IPS DF 4.7 (cell line): ENCODE results near the gene EYS.

Source experiments
- DNase-seq: peaks from one replicate; pipeline ENCODE4 v3.0.0-alpha.2; 2013; ENCODE audit warnings: low spot score; ENCODE audit errors: extremely low read depth

EYS gene

DNA sequence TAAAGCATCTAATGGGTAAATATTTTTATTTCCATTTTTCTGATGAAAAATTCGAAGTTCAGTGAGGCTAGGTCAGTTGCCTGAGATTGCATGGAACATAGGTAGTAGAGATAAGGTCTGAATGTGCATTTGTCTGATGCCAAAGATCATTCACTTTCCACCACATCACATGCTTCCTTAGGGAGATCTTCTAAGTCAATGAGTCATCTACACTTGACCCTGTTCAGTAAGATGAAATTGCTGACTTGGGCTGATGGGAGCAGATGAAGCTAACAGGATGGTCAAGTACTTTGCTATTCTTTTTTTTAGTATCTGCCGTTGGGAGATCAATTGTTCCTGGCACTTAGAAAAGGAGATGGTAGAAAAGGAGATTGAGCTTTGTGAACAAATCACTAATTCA is 1560.2 kb downstream of the EYS start:
- no peak for DNase-seq

DNA sequence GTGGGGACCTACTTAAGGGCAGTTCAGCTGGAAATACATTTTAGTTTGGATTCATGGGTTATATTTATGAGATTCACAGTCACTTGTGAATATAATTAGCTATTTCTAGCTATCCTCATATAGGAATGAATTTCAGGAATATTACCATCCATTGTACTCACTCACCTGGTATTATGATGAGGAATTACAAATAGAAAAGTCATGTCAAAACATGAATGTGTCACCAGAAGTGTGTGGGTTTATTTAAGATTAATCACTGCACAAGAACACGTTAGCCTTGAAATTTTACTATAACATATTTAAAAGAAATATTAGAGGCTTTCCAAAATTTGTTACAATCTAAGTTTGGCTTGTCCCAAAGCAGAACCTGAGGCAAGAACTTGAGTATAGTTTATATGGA is 1560.9 kb downstream of the EYS start:
- no peak for DNase-seq

DNA sequence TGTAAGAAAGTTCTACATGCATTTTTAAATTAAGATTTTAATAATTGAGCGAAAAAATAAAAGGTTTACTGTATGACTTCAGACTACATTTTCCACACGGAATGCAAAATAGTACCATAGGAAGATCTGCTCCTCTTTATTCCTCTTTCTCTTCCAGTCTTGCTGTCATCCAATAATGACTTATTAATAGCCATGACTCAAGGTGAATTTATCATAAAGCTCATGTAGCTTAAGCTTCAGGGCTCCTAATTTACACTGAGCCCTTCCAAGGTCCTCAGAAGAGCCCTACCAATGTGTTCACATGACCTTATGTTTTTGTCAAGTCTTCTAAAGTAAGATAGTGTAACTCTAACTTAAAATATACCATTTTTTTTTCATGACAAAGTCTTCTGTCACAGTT is 1561.4 kb downstream of the EYS start:
- DNase-seq: no peak

DNA sequence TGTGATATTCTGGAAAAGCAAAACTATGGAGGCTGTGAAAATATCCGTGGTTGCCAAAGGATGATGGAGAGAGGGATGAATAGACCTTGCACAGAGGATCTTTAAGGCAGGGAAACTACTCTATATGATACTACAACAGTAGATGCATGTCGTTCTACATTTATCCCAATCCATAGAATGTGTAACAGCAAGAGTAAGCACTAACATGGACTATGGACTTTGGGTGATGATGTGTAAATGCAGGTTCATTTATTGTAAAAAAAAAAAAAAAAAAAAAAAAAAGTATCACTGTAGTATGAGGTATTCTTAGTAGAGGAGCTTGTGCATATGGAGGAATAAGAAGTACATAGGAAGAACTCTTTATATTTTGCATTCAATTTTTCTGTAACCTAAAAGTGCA is 1563.9 kb downstream of the EYS start:
- no peak for DNase-seq

DNA sequence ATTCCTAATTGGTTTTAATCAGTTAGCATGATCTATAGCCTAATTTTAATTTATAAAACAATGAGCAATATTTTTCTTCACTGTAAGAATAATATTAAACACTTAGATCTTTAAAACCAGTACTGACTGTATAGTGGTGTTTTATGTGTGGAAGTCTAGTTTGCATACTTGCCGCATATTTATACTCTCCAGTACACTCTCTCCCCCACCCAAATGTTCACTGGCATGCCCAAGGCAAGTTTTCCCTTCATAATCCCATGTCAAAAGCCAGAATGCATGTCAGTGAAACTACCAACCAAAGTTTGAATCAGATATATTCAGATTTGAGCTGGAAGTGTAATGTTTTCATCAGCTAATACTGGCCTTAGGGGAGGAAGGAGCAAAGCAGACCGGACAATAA is 1565.3 kb downstream of the EYS start:
- DNase-seq: no peak

DNA sequence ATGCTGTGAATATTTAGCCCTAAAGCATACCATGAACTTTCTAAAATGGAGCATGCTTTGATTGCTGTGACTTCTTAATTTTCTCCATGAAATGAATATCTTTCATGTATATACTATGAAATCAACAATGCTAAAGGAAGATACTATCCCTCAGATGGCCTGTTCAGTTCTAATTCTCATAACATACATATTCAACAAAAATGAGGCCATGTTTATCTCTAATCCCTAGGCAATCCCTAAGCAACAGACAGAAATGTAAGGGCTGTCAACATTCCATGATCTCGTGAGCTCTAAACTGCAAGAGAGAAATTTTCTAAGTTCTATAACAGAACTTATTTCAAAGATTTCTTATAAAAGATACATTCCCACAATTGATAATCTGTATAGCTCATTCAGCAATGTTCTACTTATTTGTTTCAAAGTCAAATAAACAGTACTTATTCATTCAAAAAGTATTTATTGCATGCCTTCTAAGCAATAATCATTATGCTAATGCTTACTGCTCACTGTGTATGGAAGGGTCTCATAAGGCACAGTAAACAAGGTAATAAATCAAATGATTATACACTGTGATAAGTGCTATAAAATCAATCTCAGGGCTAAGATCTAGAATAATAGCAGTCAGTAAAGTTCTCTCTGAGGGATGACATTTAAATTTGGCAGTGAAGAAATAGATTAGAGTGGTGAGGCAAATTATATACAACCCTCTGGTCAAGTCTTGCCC is 1578.6 kb downstream of the EYS start:
- DNase-seq: no peak

DNA sequence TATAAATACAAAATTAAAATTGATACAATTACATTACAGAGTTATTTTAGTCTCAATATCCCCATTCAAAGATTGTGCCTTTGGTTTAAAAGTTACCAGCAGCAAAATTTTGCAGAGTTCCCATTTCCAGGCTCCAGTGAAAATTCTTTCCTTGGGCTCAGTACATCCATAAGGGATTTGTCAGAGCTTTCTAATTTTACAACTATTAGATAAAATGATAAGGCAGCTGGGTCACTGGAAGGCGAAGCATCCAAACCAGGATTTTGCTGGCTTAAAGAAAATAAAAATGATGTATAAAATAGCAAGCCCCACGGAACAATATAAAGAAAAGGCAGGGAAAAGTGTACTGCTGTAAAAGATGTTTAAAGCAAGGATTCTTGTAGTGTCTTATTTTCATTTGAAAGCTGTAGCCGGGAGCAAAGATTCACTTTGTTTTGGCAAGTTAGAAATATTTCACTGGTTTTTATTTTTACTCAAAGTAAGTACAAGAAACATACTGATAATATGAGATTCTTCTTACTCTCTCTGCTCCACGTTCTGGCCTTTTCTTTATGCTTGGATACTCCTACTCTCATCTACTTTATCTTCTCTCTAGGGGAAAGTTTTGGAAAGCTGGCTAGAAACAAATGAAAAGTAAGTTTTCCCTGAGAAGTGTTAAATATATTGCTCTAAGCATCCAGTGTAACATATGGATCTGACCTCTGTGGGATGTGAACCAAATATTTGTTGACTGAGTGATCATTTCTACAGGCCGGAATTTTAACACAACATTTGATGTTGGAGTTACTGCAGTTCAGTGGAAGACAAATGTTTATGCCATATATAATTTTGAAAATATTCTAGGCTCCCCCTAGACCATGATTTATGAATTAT is 1583.0 kb downstream of the EYS start:
- DNase-seq: no peak

DNA sequence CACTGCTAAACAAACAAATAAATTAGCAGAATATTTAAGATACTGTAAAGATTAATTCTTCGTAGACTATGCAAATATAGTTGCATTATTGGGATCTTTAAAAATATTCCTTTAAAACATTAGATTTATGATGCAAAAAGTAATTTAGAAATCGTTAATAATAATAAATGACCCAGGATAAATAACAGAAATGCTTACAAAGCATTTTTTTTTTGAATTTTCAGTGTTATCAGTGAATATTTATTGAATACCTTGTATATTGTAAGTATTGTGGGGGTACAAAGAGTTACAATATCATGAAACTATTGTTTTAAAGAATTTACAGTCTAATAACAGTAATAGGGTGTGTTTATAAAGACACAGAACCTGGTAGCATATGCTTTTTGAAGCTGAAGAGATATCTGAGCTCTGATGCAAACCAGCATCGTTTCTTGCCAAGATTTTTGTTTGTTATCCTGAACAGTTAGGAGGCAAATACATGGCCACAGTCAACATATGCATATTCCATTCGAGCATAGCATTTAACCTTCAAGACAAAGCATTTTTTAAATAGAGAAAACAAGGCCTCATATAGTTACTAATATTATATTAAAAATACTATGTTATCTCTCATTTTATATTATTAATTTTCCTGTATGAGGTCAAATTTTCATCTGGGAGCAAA is 1584.2 kb downstream of the EYS start:
- DNase-seq: no peak

DNA sequence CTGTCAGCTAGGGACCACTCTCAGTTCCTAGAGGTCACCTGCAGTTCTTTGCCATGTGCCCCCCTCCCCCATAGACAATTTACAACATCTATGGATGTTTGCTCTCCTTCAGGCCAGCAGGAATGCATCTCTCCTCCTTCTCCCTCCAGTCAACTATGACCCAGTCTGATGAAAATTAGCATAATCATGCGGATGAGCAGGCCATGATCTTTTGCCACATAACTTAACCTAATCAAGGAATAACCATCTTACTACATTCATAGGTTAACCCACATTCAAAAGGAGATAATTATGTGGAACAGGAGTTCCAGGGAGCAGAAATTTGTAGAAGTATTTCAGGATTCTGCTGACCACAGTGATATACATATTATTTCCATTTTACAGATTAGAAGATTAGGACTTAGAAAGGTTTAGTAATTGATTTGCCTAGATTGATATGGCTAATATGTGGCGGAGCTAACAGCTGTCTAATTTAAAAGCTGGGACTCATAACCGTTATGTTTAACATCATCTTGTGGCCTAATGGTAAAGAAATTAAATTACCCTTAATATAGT is 1585.9 kb downstream of the EYS start:
- no peak for DNase-seq

DNA sequence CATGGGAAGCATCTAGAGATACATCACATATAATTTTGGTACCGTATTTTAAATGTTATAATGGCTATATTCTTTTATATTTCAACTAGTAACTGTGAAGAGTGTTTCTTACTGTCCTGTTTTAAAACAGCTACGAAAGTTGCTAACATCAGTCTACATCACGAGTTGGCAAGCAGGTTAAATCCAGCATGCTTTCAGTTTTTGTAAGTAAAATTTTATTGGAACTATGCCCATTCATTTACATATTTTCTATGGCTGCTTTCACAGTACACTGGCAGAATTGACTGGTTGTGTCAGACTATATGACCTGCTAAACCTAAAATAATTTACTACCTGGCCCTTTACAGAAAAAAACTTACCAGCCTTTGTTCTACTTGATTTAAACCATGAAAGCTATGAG is 1593.3 kb downstream of the EYS start:
- DNase-seq: no peak

DNA sequence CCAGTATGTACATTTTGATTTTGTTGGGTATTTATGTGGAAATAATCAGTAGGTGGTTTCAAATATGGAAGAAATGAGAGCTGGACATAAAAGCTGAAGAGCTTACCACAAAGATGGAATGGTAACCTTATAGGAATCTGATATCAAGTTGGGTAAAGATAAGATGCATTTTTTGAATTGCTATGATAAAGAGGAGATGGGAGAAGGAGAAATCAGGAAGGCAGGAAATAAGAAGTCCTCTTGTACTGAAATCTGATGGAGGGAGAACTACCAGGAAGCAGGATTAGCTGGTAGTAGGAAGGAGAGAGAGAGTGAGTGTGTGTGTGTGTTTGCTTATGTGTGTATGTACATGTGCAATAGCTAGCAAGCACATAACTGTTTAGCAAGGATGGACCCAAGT is 1603.0 kb downstream of the EYS start:
- no peak for DNase-seq

DNA sequence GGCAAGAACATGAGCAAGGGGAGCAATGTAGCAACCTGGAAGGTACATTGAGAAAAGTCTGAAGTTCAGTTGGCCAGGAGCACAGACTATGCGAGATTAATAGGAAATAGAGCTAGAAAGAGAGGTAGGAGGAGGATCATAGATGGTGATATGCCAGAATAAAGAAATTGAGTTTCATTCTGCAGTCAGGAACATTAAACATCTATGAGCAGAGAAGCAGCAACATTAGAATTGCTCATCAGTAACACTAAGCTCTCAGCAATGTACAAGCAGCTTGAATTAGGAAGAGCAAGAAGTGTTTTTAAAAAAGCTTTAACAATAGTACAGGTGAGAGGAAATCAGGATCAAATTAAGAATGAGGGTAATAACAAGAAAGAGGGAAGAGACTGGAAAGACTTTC is 1603.5 kb downstream of the EYS start:
- DNase-seq: no peak

DNA sequence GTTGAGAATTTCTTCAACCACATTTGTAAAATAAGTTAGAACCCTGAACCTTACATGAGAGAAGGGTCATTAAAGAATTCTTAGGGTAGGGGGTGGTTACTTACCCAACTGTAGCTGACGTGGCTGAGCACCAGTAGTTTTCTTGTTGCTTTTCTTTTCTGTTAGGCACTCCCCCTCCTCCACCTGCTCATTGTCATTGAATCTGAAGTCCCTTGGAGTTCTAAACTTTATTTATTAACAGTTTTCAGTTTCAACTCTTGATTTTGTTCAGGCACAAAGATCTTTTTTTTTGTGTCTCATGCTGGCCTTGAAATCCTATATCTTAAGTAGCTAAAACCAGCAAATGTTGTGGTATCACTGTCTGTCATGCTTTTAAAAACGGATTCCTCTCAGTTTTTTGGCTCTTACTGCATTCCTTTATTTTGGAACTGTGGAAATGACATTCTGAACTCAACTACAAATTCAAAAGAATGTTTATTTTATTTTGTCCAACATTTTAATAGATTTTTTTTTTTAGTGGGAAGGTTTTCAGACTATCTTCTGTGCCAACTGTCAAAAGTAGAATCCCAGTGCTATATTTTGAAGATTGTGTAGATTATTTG is 1606.2 kb downstream of the EYS start:
- DNase-seq: no peak

DNA sequence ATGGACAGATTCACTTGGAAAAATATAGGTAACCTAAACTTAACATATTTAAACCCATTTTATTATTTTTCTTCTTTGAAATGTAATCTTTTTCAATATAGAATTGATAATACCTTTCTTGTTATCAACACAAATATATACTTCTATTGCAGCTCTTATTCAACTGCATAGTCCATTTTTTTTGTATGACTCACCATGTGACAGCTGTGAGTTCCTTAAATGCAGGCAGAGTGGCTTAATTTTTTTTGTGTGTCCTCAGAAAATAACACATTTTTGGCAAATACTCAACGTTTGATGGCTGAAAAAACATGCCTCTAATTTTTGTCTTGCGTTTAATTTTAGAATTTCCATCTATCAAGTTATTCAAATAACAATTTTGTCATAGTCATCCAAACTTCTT is 1616.7 kb downstream of the EYS start:
- no peak for DNase-seq

DNA sequence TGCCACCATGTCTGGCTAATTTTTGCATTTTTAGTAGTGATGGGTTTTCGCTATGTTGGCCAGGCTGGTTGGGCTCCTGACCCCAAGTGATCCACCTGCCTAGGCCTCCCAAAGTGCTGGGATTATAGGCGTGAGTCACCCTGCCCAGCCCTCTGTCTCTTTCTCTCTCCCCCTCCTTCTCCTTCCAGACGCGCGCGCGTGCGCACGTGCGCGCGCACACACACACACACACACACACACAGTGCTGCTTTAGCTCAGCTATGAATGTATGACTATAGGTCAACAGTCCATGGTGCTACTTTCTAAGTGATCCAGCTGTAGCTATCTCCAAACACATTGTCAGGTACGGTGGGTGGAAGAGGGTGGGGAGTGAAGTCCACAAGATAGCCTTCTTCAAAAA is 1621.9 kb downstream of the EYS start:
- DNase-seq: no peak

DNA sequence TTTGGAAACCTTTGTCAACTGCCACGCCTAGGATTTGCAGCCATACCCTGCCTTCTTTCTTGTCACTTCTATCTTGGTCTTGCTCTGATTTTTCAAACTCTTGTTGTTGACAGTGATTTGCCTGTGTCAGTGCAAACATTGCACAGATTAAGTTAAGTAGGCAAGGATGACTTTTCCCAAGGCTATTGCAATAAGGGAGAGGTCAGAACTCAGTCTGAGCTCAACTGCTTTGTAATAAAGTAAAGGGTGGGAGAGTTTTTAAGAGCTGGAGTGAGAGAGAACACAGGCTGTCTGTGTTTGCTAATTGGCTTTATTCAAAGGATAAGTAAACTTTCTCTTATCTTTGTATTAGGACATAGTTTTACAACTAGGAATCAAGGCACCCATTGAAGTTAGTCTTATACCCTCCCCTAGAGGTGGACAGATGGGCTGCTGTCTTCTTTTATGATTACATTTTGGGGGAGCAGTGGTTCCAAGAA is 1622.8 kb downstream of the EYS start:
- no peak for DNase-seq

DNA sequence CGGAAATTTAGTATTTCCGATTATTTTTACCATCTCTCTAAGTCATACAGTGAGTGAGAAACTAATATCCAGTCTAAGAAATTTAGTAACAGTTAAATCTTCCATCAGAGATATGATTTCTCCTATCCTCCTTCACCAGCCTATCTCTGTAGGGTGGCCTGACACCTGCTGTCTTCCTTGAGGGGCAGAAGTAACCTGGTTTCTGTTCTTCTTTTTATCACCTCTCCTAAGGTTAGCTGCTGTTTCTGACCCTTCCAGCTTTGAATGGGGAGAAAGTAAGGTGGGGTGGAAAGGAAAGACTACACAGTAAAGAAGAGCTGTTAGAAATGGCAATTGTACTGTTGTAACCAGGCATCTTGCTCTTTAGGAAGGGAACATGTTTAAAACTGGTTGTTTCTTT is 1623.8 kb downstream of the EYS start:
- no peak for DNase-seq

DNA sequence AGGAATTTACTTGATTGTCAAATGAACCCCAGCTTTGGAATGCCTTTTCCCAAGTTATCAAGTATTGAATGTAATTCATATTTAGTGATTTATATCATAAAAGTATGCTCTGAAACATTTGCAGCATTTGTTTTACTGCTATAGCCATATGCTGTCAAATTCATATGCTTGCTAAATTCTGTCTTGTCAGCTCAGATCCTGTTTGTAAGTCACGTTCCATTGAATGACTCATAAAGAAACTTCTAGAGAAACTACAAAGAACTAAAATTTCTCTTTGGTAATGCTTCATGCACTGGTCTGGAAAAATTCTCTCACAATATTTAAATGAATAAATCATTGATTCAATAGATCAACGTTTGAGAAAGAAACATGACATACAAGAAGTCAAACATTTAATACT is 1625.6 kb downstream of the EYS start:
- no peak for DNase-seq

DNA sequence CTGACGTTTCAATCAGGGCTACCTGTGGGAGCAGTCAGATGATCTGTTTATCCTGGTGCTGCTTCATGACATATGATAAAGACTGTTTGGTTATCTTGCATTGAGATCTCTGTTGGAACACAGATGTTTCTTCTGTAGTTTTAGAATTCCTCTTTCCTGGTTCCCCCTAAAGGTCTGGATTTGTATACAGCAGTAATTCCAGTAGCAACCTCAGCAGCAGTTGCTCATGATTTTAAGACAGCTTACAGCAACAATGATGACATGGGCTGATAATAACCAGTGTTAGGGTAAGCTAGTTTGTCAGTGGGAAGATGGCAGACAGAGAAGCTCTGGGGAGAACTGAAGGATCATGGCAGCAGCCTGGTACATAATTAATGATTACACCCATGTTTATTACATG is 1632.0 kb downstream of the EYS start:
- no peak for DNase-seq

DNA sequence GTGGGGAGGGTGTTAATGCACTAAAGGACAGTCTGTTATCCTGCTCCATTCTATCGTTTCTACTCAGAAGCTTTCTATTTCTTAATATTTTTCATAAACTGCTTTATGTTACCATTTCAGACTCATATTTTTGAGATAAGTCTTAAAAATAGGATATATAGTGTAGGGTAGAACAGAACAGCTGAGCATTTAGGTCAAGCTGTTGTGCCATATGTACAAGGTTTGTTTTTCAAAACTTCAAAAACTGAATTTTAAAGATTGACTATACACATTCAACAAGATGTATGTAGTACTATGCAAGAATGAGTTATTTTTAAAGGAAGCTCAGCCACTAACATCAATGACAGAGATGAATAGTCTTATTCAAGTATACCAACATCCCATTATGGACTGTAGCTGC is 1634.3 kb downstream of the EYS start:
- DNase-seq: no peak

DNA sequence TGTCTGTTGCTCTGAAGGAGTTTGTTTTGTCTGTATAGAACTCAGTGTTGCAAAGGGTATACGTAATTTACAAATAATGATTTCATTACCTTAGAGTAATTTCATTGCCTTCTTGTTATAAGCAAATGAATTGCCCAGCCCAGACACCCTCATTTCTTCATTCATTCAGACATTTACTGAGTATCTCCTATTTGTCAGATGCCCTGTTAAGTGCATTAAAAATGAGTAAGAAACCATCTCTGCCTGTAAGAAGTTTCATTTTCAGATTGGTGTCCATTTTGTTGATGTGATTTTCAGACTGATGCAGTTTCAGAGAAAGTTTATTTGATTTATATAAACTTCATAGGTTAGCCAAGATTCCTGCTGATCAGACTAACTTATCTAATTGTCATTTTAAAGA is 1642.1 kb downstream of the EYS start:
- no peak for DNase-seq
